ENCODE data around the gene RPE.

DNA sequence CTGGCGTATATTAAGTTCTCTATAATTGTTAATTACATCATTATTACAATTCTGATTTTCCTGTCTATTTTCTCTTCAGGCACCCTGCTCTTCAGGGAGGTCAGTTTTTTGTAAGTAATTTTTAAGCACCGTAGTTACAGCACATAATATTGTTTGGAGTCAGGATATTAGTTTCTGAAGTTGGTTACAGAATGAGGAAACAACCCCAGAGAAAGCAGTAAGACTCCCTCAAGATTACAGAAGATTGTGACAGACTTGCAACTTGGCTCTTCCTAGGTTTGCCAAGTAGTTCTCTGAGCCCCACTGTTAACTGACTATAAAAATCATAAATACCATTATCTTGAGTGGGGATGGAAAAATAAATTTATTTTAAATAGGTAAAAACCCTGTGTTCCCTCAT lies 921 bp downstream of the RPE start:
- TF ChIP-seq, protein P1, sequence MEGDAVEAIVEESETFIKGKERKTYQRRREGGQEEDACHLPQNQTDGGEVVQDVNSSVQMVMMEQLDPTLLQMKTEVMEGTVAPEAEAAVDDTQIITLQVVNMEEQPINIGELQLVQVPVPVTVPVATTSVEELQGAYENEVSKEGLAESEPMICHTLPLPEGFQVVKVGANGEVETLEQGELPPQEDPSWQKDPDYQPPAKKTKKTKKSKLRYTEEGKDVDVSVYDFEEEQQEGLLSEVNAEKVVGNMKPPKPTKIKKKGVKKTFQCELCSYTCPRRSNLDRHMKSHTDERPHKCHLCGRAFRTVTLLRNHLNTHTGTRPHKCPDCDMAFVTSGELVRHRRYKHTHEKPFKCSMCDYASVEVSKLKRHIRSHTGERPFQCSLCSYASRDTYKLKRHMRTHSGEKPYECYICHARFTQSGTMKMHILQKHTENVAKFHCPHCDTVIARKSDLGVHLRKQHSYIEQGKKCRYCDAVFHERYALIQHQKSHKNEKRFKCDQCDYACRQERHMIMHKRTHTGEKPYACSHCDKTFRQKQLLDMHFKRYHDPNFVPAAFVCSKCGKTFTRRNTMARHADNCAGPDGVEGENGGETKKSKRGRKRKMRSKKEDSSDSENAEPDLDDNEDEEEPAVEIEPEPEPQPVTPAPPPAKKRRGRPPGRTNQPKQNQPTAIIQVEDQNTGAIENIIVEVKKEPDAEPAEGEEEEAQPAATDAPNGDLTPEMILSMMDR (IDR thresholded peaks at IDR 0.05) = no peak
- TF ChIP-seq POLR2A (IDR thresholded peaks at IDR 0.05; ENCODE audit: low read depth) = no peak
